GM18526 (cell line): Measurements from ENCODE around the gene TAS2R1.

ENCODE experiments used
- POLR2A ChIP-seq: IDR thresholded peaks from 3 replicates; pipeline ENCODE4 v1.6.1; 2011; ENCODE audit not compliant: insufficient read length; ENCODE audit errors: extremely low read depth

TAS2R1 gene

DNA sequence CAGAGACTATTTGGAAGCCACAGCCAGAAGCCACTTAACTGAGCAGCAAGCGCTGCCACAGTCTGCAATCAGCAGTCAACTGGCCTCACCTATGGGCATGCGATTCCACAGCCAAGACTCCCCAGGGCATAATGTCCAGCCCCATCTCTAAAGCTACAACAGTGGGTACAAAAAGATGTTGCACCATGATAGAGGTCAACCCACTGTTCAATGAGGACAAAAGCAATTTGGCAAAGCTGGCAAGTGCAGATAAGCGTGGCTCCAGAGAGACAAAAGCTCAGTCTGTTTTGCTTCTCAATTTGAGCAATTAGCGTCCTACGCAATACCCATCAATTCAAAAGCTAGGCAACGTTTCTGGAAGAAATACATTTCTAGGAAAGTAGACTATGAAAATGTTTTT, 3.2 kb downstream of the TAS2R1 start:
- no peak for TF ChIP-seq POLR2A

DNA sequence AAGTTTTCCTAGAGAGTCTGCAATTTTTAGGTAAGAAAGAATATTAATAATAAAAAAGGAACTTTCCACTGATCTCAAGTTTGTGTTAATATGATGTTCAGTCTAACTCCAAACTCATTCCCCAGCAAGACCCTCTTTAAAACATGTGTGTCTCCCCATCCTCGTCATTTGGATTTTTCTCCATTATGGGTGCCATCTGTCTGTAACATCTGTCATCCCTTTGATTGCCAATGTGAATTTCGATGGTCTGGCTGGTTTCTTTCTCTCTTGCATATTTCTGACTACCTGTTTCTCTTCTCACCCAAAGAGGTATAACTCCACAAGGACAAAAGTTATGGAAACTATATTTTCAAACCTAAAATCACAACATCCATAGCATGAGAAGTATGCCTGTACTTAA, 4.4 kb downstream of the TAS2R1 start:
- no peak for TF ChIP-seq POLR2A

DNA sequence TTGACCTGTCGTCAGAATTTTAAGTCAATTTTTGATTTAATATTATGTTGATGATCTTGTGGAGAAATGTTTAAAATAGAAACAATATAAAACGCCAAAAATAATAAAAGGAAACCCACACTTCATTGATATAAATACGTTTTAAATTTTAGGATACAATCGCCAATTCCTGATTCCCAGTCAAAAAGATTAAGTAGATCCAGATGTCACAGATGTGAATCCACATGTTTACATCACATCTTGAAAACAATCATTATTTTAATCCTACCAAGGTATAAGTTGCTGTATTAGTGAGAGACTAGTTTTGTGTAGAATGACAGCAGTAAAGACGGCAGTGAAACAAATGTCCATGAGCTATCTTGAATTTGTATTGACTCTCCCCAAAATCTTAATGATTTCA, 4.9 kb downstream of the TAS2R1 start:
- TF ChIP-seq POLR2A, result no peak

DNA sequence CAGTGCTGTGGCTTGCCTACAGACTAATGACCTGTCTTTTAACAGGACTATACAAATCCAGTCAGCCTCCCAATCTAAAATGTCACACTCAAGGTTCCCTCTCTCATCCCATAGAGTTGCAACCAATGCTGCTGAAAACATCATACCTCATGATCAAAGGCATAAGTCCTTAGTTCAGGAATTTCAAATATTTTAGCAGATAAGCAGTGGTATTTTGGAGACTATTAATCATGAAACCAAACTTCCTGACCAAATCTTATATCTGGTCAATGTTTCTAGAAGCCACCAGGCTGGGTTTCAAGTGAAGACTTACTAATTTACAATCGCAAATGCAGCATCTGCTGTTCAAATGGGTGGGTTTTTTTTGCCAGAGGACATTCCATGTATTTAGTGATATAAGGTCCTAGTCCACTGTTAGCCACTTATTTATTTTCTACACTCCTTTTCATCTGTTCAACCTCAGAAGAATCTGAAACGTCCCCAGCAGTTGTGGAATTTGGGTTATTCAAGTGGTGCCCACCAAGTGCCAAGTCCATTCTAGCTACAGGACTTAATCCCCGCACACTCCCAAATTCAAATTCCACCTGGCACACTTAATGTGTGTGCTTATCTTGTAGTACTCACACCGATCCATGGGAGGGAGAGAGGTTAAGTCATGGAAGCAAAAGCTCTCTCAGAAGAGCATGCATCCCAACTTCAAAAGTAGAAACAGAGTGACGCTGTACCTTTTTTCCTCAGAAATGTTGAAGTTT, 5.8 kb downstream of the TAS2R1 start:
- no peak for TF ChIP-seq POLR2A

DNA sequence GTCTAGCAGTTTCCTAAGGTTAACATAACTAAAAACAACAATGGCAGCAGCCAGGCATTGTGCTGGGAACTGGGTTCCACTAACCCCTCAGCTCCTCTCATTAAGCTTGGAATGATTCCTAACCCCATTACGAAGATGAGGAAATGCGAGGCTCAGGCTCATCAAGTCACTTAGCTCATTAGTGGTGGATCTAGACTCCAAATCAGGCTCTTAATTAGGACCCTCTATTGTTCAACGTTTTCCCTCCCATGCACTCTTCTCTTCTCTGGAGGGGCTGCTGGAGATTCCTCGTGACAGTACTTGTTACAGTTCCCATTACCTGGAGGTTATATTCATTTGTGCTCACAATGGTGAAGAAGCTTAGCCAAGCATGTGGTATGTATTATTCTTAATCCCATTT, 6.5 kb downstream of the TAS2R1 start:
- no peak for TF ChIP-seq POLR2A

DNA sequence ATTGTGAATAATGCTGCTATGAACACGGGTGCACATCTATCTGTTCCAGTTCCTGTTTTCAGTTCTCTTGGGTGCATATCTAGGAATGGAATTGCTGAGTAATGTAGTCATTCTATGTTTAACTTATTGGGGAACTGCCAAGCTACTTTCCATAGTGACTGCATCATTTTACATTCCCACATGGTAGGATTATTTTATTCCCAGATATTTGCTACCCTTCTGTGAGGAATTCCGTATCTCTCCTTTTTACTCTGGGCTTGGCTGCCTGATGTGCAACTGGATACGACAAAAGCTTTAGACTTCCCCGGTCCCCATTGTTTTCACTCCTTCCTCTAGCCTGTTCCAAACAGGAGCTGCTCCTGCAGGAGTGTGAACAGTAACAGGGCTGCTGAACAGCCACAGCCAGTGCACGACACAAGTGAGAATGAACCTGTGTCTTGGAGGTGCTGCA, 7.2 kb downstream of the TAS2R1 start:
- TF ChIP-seq POLR2A, result no peak

DNA sequence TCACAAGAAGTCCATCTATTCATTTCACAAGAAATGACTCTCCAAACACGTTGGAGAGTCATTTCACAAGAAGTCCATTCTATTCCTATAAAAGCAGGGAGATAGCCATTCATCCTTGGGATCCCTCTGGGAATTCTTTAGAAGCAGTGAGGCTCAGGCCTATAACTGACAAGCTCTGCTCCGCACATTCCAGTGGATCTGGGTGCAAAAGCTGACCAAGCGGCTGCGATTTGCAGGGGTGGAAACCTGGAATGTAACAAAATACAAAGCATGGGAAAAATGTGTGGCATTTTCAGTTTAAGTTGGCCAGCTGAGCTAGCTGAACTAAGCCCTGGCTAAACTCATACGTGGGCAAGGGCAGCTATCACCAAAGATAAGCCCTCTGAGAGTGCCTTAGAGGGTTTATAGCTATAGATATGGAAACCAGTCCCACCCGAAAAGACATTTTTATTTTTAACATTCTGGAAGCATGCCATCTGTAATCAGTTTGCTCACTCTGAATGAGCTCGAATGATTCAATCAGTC, 8.7 kb downstream of the TAS2R1 start:
- TF ChIP-seq POLR2A, result no peak

DNA sequence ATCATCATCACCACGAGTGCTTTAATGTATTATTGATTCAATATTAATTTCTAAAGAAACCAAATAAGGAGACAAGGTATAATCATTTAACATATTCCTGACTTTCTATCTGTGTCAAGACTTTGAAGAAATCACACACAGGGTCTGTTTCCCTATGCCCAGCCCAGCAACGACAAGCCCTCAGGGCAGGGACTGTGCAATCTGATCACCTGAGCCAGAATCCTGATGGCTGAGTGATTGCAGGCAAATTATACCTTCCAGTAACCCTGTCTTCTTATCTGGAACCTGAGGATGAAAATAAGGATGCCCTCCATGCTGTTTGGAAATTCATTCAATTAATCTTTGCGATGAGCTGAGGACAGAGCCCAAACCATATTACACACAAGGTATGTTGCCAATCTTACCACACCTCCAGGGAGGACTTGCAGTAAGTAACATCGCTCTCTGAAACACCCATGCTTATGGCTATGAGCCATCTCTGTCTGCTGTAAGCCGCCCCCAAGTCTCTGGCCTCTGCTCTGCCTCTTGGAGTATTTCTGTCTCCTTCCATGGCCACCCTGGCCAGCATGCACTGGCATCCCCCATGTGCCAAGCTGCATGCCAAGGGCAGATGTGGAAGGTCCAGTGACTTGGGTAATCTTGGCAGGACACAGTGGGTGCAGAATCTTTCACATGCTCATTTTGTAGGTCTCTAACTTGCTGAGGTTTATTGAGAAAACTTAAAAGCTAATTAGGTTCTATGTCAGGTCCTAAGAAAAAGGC, 10.6 kb downstream of the TAS2R1 start:
- TF ChIP-seq POLR2A, result no peak

DNA sequence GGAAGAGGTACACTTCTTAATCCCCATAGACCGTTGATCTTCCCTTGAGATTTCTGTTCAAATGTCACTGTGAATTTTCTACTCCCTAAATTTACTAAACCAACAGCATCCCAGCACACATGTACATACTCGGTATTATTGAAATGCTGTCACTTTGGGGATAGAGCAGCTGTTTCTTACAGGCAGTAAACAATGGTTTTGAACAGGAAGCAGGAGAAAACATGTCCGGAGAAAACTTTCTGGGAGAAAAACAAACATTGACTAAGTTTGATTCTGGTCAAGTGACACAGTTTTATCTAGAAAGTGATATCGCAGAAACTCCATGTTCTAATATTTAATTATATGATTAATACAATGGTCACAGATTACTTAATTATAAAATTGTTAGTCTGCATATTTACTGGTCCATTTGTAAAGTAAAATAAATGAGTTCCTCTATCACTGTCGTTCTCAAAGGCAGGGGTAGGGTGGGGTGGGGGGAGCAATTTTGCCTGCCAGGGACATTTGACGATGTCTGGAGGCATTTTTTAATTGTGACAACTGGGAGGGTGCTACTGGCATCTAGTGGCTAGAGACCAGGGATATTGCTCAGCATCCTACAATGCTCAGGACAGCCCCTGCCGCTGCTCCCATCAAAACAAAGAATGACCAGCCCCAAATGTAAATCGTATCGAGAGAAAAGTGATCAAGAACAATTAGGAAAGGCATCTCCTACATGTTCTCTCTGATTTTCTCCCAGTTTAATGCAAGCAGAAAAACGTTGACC, 12.2 kb downstream of the TAS2R1 start:
- TF ChIP-seq POLR2A, result no peak

DNA sequence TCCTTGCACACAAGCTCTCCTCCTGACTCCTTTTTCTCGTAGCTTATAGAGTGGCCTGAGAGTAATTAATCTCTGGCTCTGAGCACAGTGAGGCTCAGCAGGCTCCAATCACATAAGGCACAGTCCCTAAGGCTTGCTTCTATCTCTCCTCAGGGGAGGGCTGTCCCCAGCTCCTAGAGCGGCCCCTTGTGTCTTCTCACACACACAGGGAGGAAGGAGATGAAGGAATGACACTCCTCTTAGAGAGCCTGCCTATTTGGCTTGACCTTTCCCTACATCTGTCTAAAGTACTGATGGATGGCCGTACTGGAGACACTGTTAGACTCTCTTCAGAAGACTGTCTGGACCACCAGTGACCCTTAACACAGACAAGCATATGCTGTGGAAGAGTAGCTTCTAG, 12.9 kb downstream of the TAS2R1 start:
- TF ChIP-seq POLR2A, result no peak

DNA sequence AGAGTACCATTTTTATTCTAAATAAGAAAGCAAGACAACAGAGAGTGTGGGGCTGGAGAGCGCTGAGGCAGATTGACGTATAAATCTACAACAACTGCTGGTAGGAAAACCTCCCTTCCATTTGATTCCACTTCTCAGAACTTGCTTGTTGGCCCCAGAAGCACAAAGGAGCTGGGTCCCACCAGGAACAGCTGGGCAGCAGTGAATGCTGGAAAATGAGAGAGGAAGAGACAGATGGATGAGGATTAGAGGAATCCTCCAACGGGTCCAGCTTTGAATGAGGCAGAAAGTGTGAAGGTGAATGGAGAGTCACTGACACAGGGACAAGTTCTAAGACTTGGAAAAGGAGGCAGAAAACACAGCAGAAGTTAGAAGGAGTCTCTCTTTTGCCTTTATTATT, 14.8 kb downstream of the TAS2R1 start:
- no peak for TF ChIP-seq POLR2A

DNA sequence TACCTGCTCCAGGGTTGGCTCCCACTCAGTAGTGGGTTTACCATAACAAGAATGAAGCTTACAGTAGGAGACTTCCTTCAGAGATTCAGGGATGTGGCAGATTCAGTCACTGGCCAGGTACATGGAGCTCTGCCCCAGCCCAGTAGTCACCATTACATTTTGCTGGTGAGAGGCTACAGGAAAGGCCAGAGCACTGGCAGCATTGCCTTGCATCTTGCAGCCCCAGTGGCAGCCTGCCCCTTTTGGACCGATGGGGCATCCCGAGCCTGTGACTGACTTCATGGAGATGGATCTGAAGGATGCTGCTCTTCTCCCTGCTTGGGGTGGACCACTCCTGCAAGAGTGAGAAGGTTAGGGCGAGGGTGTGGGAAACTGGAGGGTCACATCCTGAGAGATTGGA, 16.8 kb downstream of the TAS2R1 start:
- TF ChIP-seq POLR2A, result no peak

DNA sequence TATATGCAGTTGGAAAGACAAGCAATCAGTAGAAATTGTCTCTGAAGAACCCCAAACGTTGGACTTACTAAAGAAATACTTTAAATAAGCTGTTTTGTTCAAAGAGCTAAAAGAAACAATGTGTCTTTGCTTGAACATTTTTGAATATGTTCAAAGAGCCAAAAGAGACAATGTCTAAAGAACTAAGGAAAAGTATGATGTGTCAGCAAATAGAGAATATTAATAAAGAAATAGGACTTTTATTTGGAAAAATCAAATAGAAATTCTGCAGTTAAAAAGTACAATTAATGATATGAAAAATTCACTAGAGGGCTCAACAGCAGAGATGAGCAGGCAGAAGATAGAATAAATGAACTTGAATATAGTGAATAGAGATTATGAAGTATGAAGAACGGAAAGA, 19.2 kb downstream of the TAS2R1 start:
- TF ChIP-seq POLR2A, result no peak

DNA sequence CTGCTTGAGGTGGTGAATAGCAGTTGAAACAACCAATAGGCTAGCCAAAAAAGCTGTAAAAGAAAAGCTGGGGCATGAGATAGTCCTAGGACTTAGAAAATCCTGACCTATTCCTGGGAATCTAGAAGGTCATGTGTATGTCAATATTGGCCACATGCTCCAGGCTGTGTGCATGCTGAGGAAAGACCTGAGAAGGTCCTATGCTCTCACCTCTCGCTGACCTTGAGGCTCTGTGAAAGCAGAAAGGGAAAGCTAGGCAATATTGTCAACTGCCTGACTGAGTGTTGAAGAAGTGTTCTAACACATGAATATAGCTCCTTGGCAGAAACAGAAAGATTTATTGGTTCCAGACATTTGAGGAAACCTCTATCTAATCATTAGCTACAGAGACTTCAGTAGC, 19.8 kb downstream of the TAS2R1 start:
- no peak for TF ChIP-seq POLR2A

DNA sequence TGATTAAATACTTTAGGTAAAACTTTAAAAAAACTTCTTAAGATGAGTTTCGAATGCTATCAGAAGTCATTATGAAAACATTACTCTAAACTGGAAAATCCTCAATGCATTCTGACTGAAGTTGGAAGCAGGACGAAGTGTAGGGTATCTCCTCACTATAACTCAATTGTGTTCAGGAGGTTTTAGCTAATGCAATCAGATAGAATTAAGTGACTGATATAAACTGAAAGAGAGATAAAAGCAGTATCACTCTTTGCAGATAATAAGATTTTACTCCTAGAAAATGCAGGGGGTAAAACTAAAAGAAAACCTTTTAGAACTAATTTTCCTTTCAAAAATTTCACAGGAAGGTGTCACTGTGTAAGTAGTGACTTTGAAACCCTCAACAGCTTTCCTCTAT, 22.1 kb downstream of the TAS2R1 start:
- no peak for TF ChIP-seq POLR2A

DNA sequence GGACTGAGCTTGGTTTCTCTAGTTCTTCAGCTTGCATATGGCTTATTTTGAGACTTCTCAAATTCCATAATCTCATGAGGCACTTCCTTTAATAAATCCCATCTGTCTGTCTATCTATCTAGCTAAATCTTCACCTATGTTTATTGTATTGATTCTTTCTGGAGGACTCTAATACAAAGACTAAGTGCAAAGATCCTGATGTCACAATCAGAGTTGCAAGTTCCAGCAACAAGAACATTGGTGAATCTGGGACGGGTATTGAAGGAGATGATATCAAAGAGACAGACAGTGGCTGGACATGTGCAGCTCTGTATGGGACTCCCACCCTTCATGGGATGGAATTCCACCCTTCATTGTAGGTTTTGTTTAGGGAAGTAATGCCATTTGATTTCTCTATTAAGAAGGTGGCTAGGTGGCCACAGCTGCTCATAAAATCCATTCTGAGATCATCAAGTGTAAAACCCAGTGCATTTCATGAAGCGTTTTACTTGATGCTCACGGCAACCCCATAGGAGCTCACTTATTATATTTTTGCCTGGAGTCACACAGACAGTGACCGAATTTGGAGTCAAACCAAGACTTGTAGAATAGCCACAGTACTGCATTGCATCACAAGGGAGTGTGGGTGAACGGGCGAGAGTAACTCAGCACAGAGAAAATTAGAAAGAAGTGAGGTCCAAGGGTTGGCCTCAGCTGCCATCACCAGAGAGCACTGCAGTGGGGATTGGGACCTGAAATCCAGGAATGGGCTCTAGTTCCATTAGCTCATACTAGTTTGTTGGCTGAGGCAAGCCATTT, 24.9 kb downstream of the TAS2R1 start:
- no peak for TF ChIP-seq POLR2A

DNA sequence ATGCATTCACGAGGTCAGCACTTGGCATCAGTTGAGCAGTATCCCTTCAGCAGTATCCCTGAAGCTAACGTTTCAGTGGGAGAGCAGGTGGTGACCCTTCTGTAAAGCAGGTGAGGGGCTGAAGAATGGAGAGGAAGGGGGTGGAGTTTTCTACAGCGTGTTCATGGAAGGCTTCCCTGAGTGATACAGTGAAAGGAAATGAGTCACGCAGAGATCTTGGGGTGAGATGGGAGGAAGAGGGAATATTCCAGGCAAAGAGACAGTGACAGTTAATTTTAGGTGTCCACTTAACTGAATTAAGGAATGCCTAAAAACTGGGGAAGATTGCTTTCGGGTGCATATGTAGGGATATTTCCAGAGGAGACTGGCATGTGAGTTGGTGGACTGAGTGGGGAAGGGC, 25.7 kb downstream of the TAS2R1 start:
- no peak for TF ChIP-seq POLR2A
